ENCODE data around the gene CD37. TPM values are rescaled to one million over a fixed set of nuclear protein-coding genes. Genes with fewer than 3 reads are reported as not detected.

The CD37 gene
- total RNA-seq, 1 donor from 2014 or later = 3.7 TPM

- DNase-seq = no peak
- peaks cover 29% of the 10 kb centered on the region for H3K4me1 ChIP-seq
- intact Hi-C loops (cut with micrococcal nuclease) = no loop called here
- no peaks in the 10 kb centered on the region for H3K27me3 ChIP-seq (ENCODE audit: low read depth)
- peak overlapping the region; percentile 88 for H3K27ac ChIP-seq (replicated peaks)
- H3K36me3 ChIP-seq = peaks cover 53% of the 10 kb centered on the region
- no peak for TF ChIP-seq CTCF (IDR thresholded peaks at IDR 0.05; ENCODE audit: borderline replicate concordance)
- H3K4me3 ChIP-seq = peak overlapping the region; percentile 62
- no peaks in the 10 kb centered on the region for H3K9me3 ChIP-seq (replicated peaks)
Observed at GRCh38 chr19:49340865-49341718, 5.9 kb downstream of the CD37 start.

- no peak for TF ChIP-seq CTCF (IDR thresholded peaks at IDR 0.05; ENCODE audit: borderline replicate concordance)
- DNase-seq = no peak
- intact Hi-C loops (cut with micrococcal nuclease) = no loop called here
Observed at GRCh38 chr19:49342291-49342721, 7.1 kb downstream of the CD37 start.

GRCh38 chr19:49343123-49343522 lies 7.9 kb downstream of the CD37 start:
- Histone ChIP-seq H3K4me1 (peaks cover 29% of the 10 kb centered on the region), H3K27me3 (ENCODE audit: low read depth) (no peaks in the 10 kb centered on the region), H3K36me3 (peaks cover 74% of the 10 kb centered on the region), H3K4me3 (no peak overlapping the region), H3K27ac (replicated peaks) (no peak overlapping the region), H3K9me3 (replicated peaks) (no peaks in the 10 kb centered on the region)
- intact Hi-C loops (cut with micrococcal nuclease) = no loop called here
- DNase-seq = no peak
- no peak for TF ChIP-seq CTCF (IDR thresholded peaks at IDR 0.05; ENCODE audit: borderline replicate concordance)

More at GRCh38 chr19:49342291-49342721, 7.1 kb downstream of the CD37 start:
- Histone ChIP-seq H3K27ac (replicated peaks) (no peak overlapping the region), H3K4me1 (peaks cover 29% of the 10 kb centered on the region), H3K9me3 (replicated peaks) (no peaks in the 10 kb centered on the region), H3K4me3 (no peak overlapping the region), H3K36me3 (peaks cover 66% of the 10 kb centered on the region), H3K27me3 (ENCODE audit: low read depth) (no peaks in the 10 kb centered on the region)

- Histone ChIP-seq H3K9me3 (replicated peaks) (no peaks in the 10 kb centered on the region), H3K4me3 (no peak overlapping the region), H3K27ac (replicated peaks) (no peak overlapping the region), H3K27me3 (ENCODE audit: low read depth) (no peaks in the 10 kb centered on the region), H3K4me1 (peaks cover 16% of the 10 kb centered on the region), H3K36me3 (peaks cover 90% of the 10 kb centered on the region)
- intact Hi-C loops (cut with micrococcal nuclease) = no loop called here
- no peak for TF ChIP-seq CTCF (IDR thresholded peaks at IDR 0.05; ENCODE audit: borderline replicate concordance)
- no peak for DNase-seq
Observed at GRCh38 chr19:49344505-49345423, 9.6 kb downstream of the CD37 start.

GRCh38 chr19:49347191-49347590 lies 12.0 kb downstream of the CD37 start:
- TF ChIP-seq CTCF (IDR thresholded peaks at IDR 0.05; ENCODE audit: borderline replicate concordance) = no peak
- peaks cover 100% of the 10 kb centered on the region for H3K36me3 ChIP-seq
- no peaks in the 10 kb centered on the region for H3K4me1 ChIP-seq
- H3K4me3 ChIP-seq = no peak overlapping the region
- H3K27me3 ChIP-seq (ENCODE audit: low read depth) = no peaks in the 10 kb centered on the region
- DNase-seq = no peak
- intact Hi-C loops (cut with micrococcal nuclease) = no loop called here
- no peaks in the 10 kb centered on the region for H3K9me3 ChIP-seq (replicated peaks)
- no peak overlapping the region for H3K27ac ChIP-seq (replicated peaks)

Measured in left ventricle myocardium inferior (tissue), 1 donor.